GM23338 (cell line): ENCODE measurements around the gene MLKL. TPM values are rescaled to one million over a fixed set of nuclear protein-coding genes. Genes with fewer than 3 reads are reported as not detected.
A peak's percentile ranks its signal among the peaks of the same experiment; 100 is the strongest.

Experiments used
- ATAC-seq: fragments of 200-7000 bp; cut with Tn5 transposase; 3 replicates; pipeline ENCODE4 v1.9.1; 2020
- DNase-seq: peaks from one replicate; pipeline ENCODE4 v3.0.0-alpha.2; 2015; ENCODE audit warnings: low spot score
- H2AFZ ChIP-seq: fragments of 200-600 bp; sonication (generic); 2 replicates; pipeline ENCODE4 v1.8.0; 2016; ENCODE audit warnings: antibody characterized with exemption, mild to moderate bottlenecking, moderate library complexity
- H3F3A ChIP-seq: fragments of 200-600 bp; sonication (generic); replicated peaks from 2 replicates; pipeline ENCODE4 v1.8.0; 2017; ENCODE audit warnings: antibody characterized with exemption, mixed run types, low read depth
- H3K27ac ChIP-seq: fragments of 200-600 bp; sonication (generic); 2 replicates; pipeline ENCODE4 v1.6.1; 2016; ENCODE audit warnings: low read depth
- H3K27me3 ChIP-seq: fragments of 200-600 bp; sonication (generic); 2 replicates; pipeline ENCODE4 v1.8.0; 2016; ENCODE audit warnings: mild to moderate bottlenecking, mixed run types, moderate library complexity; ENCODE audit not compliant: insufficient read depth
- H3K36me3 ChIP-seq: fragments of 200-600 bp; sonication (generic); 2 replicates; pipeline ENCODE4 v1.8.0; 2016; ENCODE audit warnings: mild to moderate bottlenecking; ENCODE audit not compliant: insufficient read depth
- H3K4me1 ChIP-seq: fragments of 200-600 bp; sonication (generic); 2 replicates; pipeline ENCODE4 v1.8.0; 2016; ENCODE audit warnings: mild to moderate bottlenecking, moderate library complexity; ENCODE audit not compliant: insufficient read depth
- H3K4me2 ChIP-seq: fragments of 200-600 bp; sonication (generic); 2 replicates; pipeline ENCODE4 v1.7.1; 2017; ENCODE audit warnings: mixed run types
- H3K4me3 ChIP-seq: fragments of 200-600 bp; sonication (generic); 2 replicates; pipeline ENCODE4 v1.6.1; 2016; ENCODE audit warnings: mixed run types
- H3K79me2 ChIP-seq: fragments of 200-600 bp; sonication (generic); replicated peaks from 2 replicates; pipeline ENCODE4 v1.8.0; 2017; ENCODE audit warnings: mild to moderate bottlenecking; ENCODE audit not compliant: insufficient read depth
- H3K9me2 ChIP-seq: fragments of 200-600 bp; sonication (generic); 2 replicates; pipeline ENCODE4 v1.8.0; 2017; ENCODE audit not compliant: insufficient read depth
- H4K20me1 ChIP-seq: fragments of 200-600 bp; sonication (generic); replicated peaks from 2 replicates; pipeline ENCODE4 v1.8.0; 2017; ENCODE audit warnings: mild to moderate bottlenecking; ENCODE audit not compliant: insufficient read depth
- H3K27ac Mint-ChIP-seq: 2 replicates; pipeline ENCODE4 v1.8.0; 2020; ENCODE audit warnings: inconsistent platforms, mild to moderate bottlenecking, moderate library complexity, mixed read lengths
- H3K27me3 Mint-ChIP-seq: 3 replicates; pipeline ENCODE4 v1.8.0; 2022; ENCODE audit warnings: low read depth, mild to moderate bottlenecking, moderate library complexity, mixed read lengths, inconsistent platforms; ENCODE audit not compliant: insufficient read depth, poor library complexity
- H3K36me3 Mint-ChIP-seq: 3 replicates; pipeline ENCODE4 v1.8.0; 2021; ENCODE audit warnings: low read depth, mild to moderate bottlenecking, inconsistent platforms, moderate library complexity, mixed read lengths
- H3K4me1 Mint-ChIP-seq: 3 replicates; pipeline ENCODE4 v1.8.0; 2020; ENCODE audit warnings: mild to moderate bottlenecking, inconsistent platforms, mixed read lengths
- H3K4me3 Mint-ChIP-seq: 3 replicates; pipeline ENCODE4 v1.8.0; 2021; ENCODE audit warnings: moderate library complexity, mild to moderate bottlenecking, inconsistent platforms, mixed read lengths
- H3K9me3 Mint-ChIP-seq: 3 replicates; pipeline ENCODE4 v1.8.0; 2020; ENCODE audit warnings: moderate library complexity, mild to moderate bottlenecking, inconsistent platforms, mixed read lengths
- CREB1 ChIP-seq: fragments of 250-450 bp; sonication (Bioruptor Pico); IDR thresholded peaks from 2 replicates; pipeline ENCODE4 v1.5.0; 2020; ENCODE audit warnings: low read depth, mild to moderate bottlenecking, moderate library complexity
- CTCF ChIP-seq, 2 experiments: fragments of 200-600 bp in 1 of 2; sonication (generic) in 1 of 2; conservative IDR thresholded peaks; 2 replicates each; pipeline versions ENCODE4 v1.5.1 to v1.6.1; 2016 to 2017; ENCODE audit warnings: antibody characterized with exemption in 2 of 2, low read depth in 2 of 2, mild to moderate bottlenecking in 2 of 2, moderate library complexity in 1 of 2
- JUNB ChIP-seq: IDR thresholded peaks from one replicate; pipeline ENCODE4 v1.6.1; 2016; ENCODE audit warnings: antibody characterized with exemption; ENCODE audit not compliant: unreplicated experiment
- ZNF462 ChIP-seq: fragments of 250-450 bp; sonication (Bioruptor Pico); IDR thresholded peaks from 2 replicates; pipeline ENCODE4 v1.5.0; 2020; ENCODE audit warnings: mild to moderate bottlenecking, moderate library complexity
- polyA plus RNA-seq: library from polyadenylated mRNA; unstranded; fragments of >200 nt; fragmentation: Nextera tagmentation; extraction: Ambion mirVana; gene quantifications from 2 replicates; pipeline ENCODE4 v1.2.1, GENCODE V29; 2016
- total RNA-seq: library from RNA; depleted of rRNA; stranded (reverse); fragments of >200 nt; shearing (Covaris generic); gene quantifications from 2 replicates; pipeline ENCODE4 v1.2.3, GENCODE V29; 2014

MLKL gene
- total and polyA plus RNA-seq, 2 experiments from 2014 or later: 5.1 to 9.7 TPM

GRCh38 chr16:74709441-74709877 is 8.8 kb upstream of the MLKL start:
- H3K4me1 ChIP-seq: no peaks in the 10 kb centered on the region
- H3K4me3 ChIP-seq: no peak overlapping the region
- no peaks in the 10 kb centered on the region for H3K79me2 ChIP-seq
- no peaks in the 10 kb centered on the region for H4K20me1 ChIP-seq
- H3K27me3 ChIP-seq: no peaks in the 10 kb centered on the region
- no peak overlapping the region for H3K27ac ChIP-seq
- ATAC-seq: peak; percentile 96
- Mint-ChIP-seq H3K4me1 (no peaks in the 10 kb centered on the region; the same call in 2 of the 3 replicates), H3K9me3 (no peaks in the 10 kb centered on the region; the same call in 2 of the 3 replicates), H3K27ac (no peak overlapping the region), H3K27me3 (peaks cover 10% of the 10 kb centered on the region), H3K36me3 (no peaks in the 10 kb centered on the region), H3K4me3 (no peak overlapping the region)
- H3K36me3 ChIP-seq: no peaks in the 10 kb centered on the region
- no peak overlapping the region for H3K4me2 ChIP-seq
- H3F3A ChIP-seq: no peaks in the 10 kb centered on the region
- H3K9me2 ChIP-seq: no peaks in the 10 kb centered on the region
- no peak for TF ChIP-seq ZNF462 (CRISPR knock-in tag)
- peak; percentile 98 to 99 for TF ChIP-seq CTCF (conservative IDR thresholded peaks at IDR 0.05; ENCODE audit: low read depth in 2 of 2)
- H2AFZ ChIP-seq: peak overlapping the region; percentile 48; the same call in 1 of the 2 replicates
- DNase-seq: peak; percentile 88

GRCh38 chr16:74700116-74700437 is 585 bp downstream of the MLKL start:
- peaks cover 16% of the 10 kb centered on the region for H3K4me1 ChIP-seq
- peak overlapping the region; percentile 76 for H3K4me3 ChIP-seq
- H3K27me3 Mint-ChIP-seq: peaks cover 22% of the 10 kb centered on the region
- H3K4me3 Mint-ChIP-seq: peak overlapping the region; percentile 86
- peak overlapping the region; percentile 98 for H2AFZ ChIP-seq
- H3K9me2 ChIP-seq: no peaks in the 10 kb centered on the region
- H3F3A ChIP-seq: peaks cover 5% of the 10 kb centered on the region; the same call in 1 of the 2 replicates
- peak overlapping the region; percentile 76 for H3K4me2 ChIP-seq
- no peaks in the 10 kb centered on the region for H3K79me2 ChIP-seq
- no peaks in the 10 kb centered on the region for H3K36me3 ChIP-seq
- DNase-seq: no peak
- peaks cover 12% of the 10 kb centered on the region; the same call in 2 of the 3 replicates for H3K4me1 Mint-ChIP-seq
- H3K27ac ChIP-seq: no peak overlapping the region
- H3K27me3 ChIP-seq: peaks cover 21% of the 10 kb centered on the region
- H4K20me1 ChIP-seq: no peaks in the 10 kb centered on the region
- H3K36me3 Mint-ChIP-seq: no peaks in the 10 kb centered on the region
- peak; percentile 39 for ATAC-seq
- no peak overlapping the region for H3K27ac Mint-ChIP-seq
- no peaks in the 10 kb centered on the region for H3K9me3 Mint-ChIP-seq
- no peak for TF ChIP-seq ZNF462 (CRISPR knock-in tag)
- no peak for TF ChIP-seq CREB1 (CRISPR knock-in tag)
- TF ChIP-seq JUNB: no peak
